H9 (cell line): ENCODE data around the gene STAMBPL1. TPM values are rescaled to one million over a fixed set of nuclear protein-coding genes. Genes with fewer than 3 reads are reported as not detected.

Experiments used
- DNase-seq: peaks from one replicate; pipeline ENCODE4 v3.0.0-alpha.2; 2017
- H2AFZ ChIP-seq: one replicate; pipeline ENCODE4 v1.6.1; 2013; ENCODE audit warnings: mild to moderate bottlenecking, low read length, control low read depth, moderate library complexity
- H2AK5ac ChIP-seq: 2 replicates; pipeline ENCODE4 v1.6.1; 2013; ENCODE audit warnings: low read length, control low read depth, mixed read lengths; ENCODE audit not compliant: insufficient read length
- H2BK120ac ChIP-seq: one replicate; pipeline ENCODE4 v1.6.1; 2013; ENCODE audit warnings: low read depth, mild to moderate bottlenecking, low read length, control low read depth, inconsistent platforms; ENCODE audit not compliant: poor library complexity, severe bottlenecking
- H2BK12ac ChIP-seq: 2 replicates; pipeline ENCODE4 v1.6.1; 2013; ENCODE audit warnings: low read length, control low read depth, mixed read lengths, low read depth; ENCODE audit not compliant: insufficient read length
- H2BK15ac ChIP-seq: 2 replicates; pipeline ENCODE4 v1.6.1; 2013; ENCODE audit warnings: low read depth, low read length, control low read depth
- H2BK20ac ChIP-seq: one replicate; pipeline ENCODE4 v1.6.1; 2013; ENCODE audit warnings: low read depth, mild to moderate bottlenecking, low read length, control low read depth, inconsistent platforms; ENCODE audit not compliant: poor library complexity, severe bottlenecking
- H2BK5ac ChIP-seq: 2 replicates; pipeline ENCODE4 v1.6.1; 2013; ENCODE audit warnings: low read length, control low read depth, mixed read lengths; ENCODE audit not compliant: insufficient read length
- H3K14ac ChIP-seq: 2 replicates; pipeline ENCODE4 v1.6.1; 2013; ENCODE audit warnings: low read length, control low read depth; ENCODE audit not compliant: insufficient read depth
- H3K18ac ChIP-seq: 2 replicates; pipeline ENCODE4 v1.6.1; 2013; ENCODE audit warnings: low read depth, mild to moderate bottlenecking, mixed read lengths, low read length, control low read depth; ENCODE audit not compliant: insufficient read length
- H3K23ac ChIP-seq: 2 replicates; pipeline ENCODE4 v1.6.1; 2013; ENCODE audit warnings: low read length, control low read depth, mixed read lengths, low read depth; ENCODE audit not compliant: insufficient read length
- H3K23me2 ChIP-seq: 2 replicates; pipeline ENCODE4 v1.6.1; 2013; ENCODE audit warnings: low read depth, mild to moderate bottlenecking, mixed read lengths, low read length, control low read depth; ENCODE audit not compliant: insufficient read length, poor library complexity, severe bottlenecking
- H3K27ac ChIP-seq: 2 replicates; pipeline ENCODE4 v1.5.1; 2013; ENCODE audit warnings: low read length, control low read depth, mixed read lengths, low read depth; ENCODE audit not compliant: insufficient read length
- H3K27me3 ChIP-seq: 2 replicates; pipeline ENCODE4 v1.6.1; 2013; ENCODE audit warnings: low read length, control low read depth, inconsistent platforms; ENCODE audit not compliant: insufficient read depth
- H3K4ac ChIP-seq: 2 replicates; pipeline ENCODE4 v1.6.1; 2013; ENCODE audit warnings: low read depth, mild to moderate bottlenecking, control low read depth, inconsistent platforms, low read length, moderate library complexity
- H3K4me1 ChIP-seq: 2 replicates; pipeline ENCODE4 v1.6.1; 2013; ENCODE audit warnings: low read length, control low read depth, inconsistent platforms; ENCODE audit not compliant: insufficient read depth
- H3K4me2 ChIP-seq: 2 replicates; pipeline ENCODE4 v1.6.1; 2013; ENCODE audit warnings: low read length, control low read depth, mixed read lengths; ENCODE audit not compliant: insufficient read length, insufficient read depth
- H3K56ac ChIP-seq: 2 replicates; pipeline ENCODE4 v1.6.1; 2013; ENCODE audit warnings: low read depth, mild to moderate bottlenecking, mixed read lengths, low read length, control low read depth; ENCODE audit not compliant: insufficient read length
- H3K79me1 ChIP-seq: 2 replicates; pipeline ENCODE4 v1.6.1; 2013; ENCODE audit warnings: low read depth, mild to moderate bottlenecking, moderate library complexity, low read length, control low read depth, inconsistent platforms; ENCODE audit not compliant: insufficient read depth, poor library complexity, severe bottlenecking
- H3K79me2 ChIP-seq: 2 replicates; pipeline ENCODE4 v1.6.1; 2013; ENCODE audit warnings: low read length, control low read depth, inconsistent platforms; ENCODE audit not compliant: insufficient read depth
- H3K9ac ChIP-seq: 2 replicates; pipeline ENCODE4 v1.6.1; 2013; ENCODE audit warnings: low read length, control low read depth, mixed read lengths; ENCODE audit not compliant: insufficient read length; ENCODE audit errors: extremely low read depth
- H3K9me3 ChIP-seq: one replicate; pipeline ENCODE4 v1.6.1; 2013; ENCODE audit warnings: low read depth, low read length, inconsistent platforms; ENCODE audit not compliant: control insufficient read depth
- H3T11ph ChIP-seq: one replicate; pipeline ENCODE4 v1.6.1; 2013; ENCODE audit warnings: mild to moderate bottlenecking, low read length, control low read depth, inconsistent platforms
- H4K20me1 ChIP-seq: one replicate; pipeline ENCODE4 v1.6.1; 2013; ENCODE audit not compliant: control insufficient read depth, insufficient read length, insufficient read depth
- H4K5ac ChIP-seq: 2 replicates; pipeline ENCODE4 v1.6.1; 2013; ENCODE audit warnings: low read depth, mild to moderate bottlenecking, mixed read lengths, low read length, control low read depth; ENCODE audit not compliant: insufficient read length
- H4K8ac ChIP-seq: replicated peaks from 2 replicates; pipeline ENCODE4 v1.6.1; 2013; ENCODE audit warnings: low read length, control low read depth, mixed read lengths, low read depth; ENCODE audit not compliant: insufficient read length
- H4K91ac ChIP-seq: 2 replicates; pipeline ENCODE4 v1.6.1; 2013; ENCODE audit warnings: low read depth, mild to moderate bottlenecking, moderate library complexity, mixed read lengths, low read length, control low read depth; ENCODE audit not compliant: insufficient read length
- H3K27ac Mint-ChIP-seq, 3 experiments: 2 replicates in 2 of 3; 3 replicates in 1 of 3; pipeline ENCODE4 v1.8.0; 2020 to 2021; ENCODE audit warnings: mixed read lengths in 3 of 3, mild to moderate bottlenecking in 1 of 3, moderate library complexity in 1 of 3
- H3K27me3 Mint-ChIP-seq: 2 replicates; pipeline ENCODE4 v1.8.0; 2021; ENCODE audit warnings: low read depth, mild to moderate bottlenecking, moderate library complexity, mixed read lengths
- H3K36me3 Mint-ChIP-seq, 3 experiments: 2 replicates in 2 of 3; 3 replicates in 1 of 3; pipeline ENCODE4 v1.8.0; 2020 to 2021; ENCODE audit warnings: low read depth in 3 of 3, mixed read lengths in 3 of 3; ENCODE audit not compliant: insufficient read depth in 1 of 3
- H3K4me1 Mint-ChIP-seq, 2 experiments: 2 replicates each; pipeline ENCODE4 v1.8.0; 2020; ENCODE audit warnings: mixed read lengths in 2 of 2
- H3K4me3 Mint-ChIP-seq, 2 experiments: 2 replicates in 1 of 2; 3 replicates in 1 of 2; pipeline ENCODE4 v1.8.0; 2020 to 2021; ENCODE audit warnings: mild to moderate bottlenecking in 2 of 2, mixed read lengths in 2 of 2, moderate library complexity in 1 of 2
- H3K9me3 Mint-ChIP-seq, 2 experiments: 2 replicates in 1 of 2; 3 replicates in 1 of 2; pipeline ENCODE4 v1.8.0; 2020; ENCODE audit warnings: mild to moderate bottlenecking in 2 of 2, mixed read lengths in 2 of 2, moderate library complexity in 1 of 2
- CTCF ChIP-seq: fragments of 200-600 bp; sonication (generic); conservative IDR thresholded peaks from 3 replicates; pipeline ENCODE4 v1.8.0; 2021; ENCODE audit warnings: antibody characterized with exemption, mild to moderate bottlenecking
- WGBS: extraction: QIAGEN DNeasy Blood & Tissue Kit; methylation state at CpG from one replicate; pipeline ENCODE4 v1.1.7; 2013; ENCODE audit warnings: missing lambda C conversion rate, low lambda C conversion rate, mixed read lengths; ENCODE audit not compliant: insufficient read length; ENCODE audit errors: extremely low coverage; 5-methylcytosine and 5-hydroxymethylcytosine counted together
- total RNA-seq: library from RNA; stranded (reverse); gene quantifications from 2 replicates; pipeline ENCODE4 v1.2.1, GENCODE V29; 2021

Gene STAMBPL1
- total RNA-seq, 1 experiment from 2014 or later, result 3.2 TPM

GRCh38 chr10:88964360-88964759, 84.3 kb downstream of the STAMBPL1 start:
- Histone ChIP-seq H3T11ph (no peak overlapping the region), H4K5ac (no peak overlapping the region), H3K9me3 (no peaks in the 10 kb centered on the region), H3K4me1 (no peaks in the 10 kb centered on the region), H2AK5ac (no peak overlapping the region), H3K27me3 (no peaks in the 10 kb centered on the region), H4K8ac (no peak overlapping the region), H2BK120ac (no peak overlapping the region), H2BK20ac (no peak overlapping the region), H3K4me2 (no peak overlapping the region), H3K23ac (no peak overlapping the region), H3K4ac (no peak overlapping the region), H3K14ac (no peak overlapping the region), H4K20me1 (no peaks in the 10 kb centered on the region), H3K27ac (no peak overlapping the region), H2BK15ac (no peak overlapping the region), H4K91ac (no peak overlapping the region), H2AFZ (no peak overlapping the region), H2BK12ac (no peak overlapping the region), H3K79me2 (no peaks in the 10 kb centered on the region), H3K56ac (no peak overlapping the region), H3K9ac (no peak overlapping the region), H3K79me1 (no peaks in the 10 kb centered on the region), H2BK5ac (no peak overlapping the region), H3K18ac (no peak overlapping the region), H3K23me2 (no peaks in the 10 kb centered on the region)
- Mint-ChIP-seq H3K4me3 (no peak overlapping the region), H3K9me3 (no peaks in the 10 kb centered on the region), H3K36me3 (no peaks in the 10 kb centered on the region), H3K27ac (no peak overlapping the region), H3K4me1 (peaks cover 0 to 9% of the 10 kb centered on the region in 2 experiments; a peak in 2 of 4 replicates), H3K27me3 (no peaks in the 10 kb centered on the region)
- DNase-seq, result no peak
- no CpG with 5 or more reads among the region's 1 CpG for WGBS
- TF ChIP-seq CTCF, result no peak
